ENCODE results near the gene CDH3.

The CDH3 gene

GRCh38 chr16:68652659-68653058 is 7.5 kb downstream of the CDH3 start:
- no peak for DNase-seq (ENCODE audit: low spot score)

GRCh38 chr16:68655806-68656205 is 10.7 kb downstream of the CDH3 start:
- no peak for DNase-seq (ENCODE audit: low spot score)

DNA sequence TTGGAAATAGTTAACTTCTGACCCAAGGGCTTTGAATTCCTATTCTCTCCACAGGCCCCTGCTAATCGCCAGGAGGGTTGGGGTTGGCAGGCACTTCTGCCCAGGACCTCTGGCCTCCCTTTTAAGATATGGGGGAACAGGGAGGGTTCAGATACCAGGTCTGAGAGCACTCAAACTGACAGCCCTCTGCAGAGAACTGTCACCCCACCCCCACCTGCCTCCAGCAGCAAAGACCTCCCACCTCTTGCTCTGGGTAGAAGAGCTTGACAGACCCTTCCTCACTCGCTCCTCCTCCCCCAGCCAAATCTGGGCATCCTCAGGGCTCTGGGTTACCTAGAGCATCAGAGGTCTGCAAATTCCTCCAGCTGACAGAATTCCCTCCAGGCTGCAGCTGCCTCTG is 11.6 kb downstream of the CDH3 start:
- no peak for DNase-seq (ENCODE audit: low spot score)

- no peak for DNase-seq (ENCODE audit: low spot score)
These were observed 13.3 kb downstream of the CDH3 start for GRCh38 chr16:68658341-68658973.

- no peak for DNase-seq (ENCODE audit: low spot score)
These were observed 13.9 kb downstream of the CDH3 start for GRCh38 chr16:68658974-68659360.

GRCh38 chr16:68659412-68660358 is 14.6 kb downstream of the CDH3 start:
- DNase-seq (ENCODE audit: low spot score) = no peak

DNA sequence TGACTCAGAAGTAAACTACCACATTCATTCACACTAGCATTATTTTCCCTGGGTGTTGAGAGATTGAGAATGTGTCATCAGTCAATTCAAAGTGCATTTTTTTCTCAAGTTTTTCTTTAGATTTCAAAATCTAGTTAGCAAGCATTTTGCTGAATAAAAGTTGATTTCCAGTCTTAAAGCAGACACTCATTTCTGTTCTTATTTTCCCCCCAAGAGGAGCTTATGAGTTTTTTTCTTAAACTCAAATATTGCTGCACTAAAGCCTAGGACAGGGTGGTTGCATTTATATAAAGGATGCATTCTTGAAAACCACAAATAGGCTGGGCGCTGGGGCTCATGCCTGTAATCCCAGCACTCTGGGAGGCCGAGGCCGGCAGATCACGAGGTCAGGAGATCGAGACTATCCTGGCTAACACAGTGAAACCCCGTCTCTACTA is 15.3 kb downstream of the CDH3 start:
- no peak for DNase-seq (ENCODE audit: low spot score)

- DNase-seq (ENCODE audit: low spot score) = no peak
These were observed 16.9 kb downstream of the CDH3 start for GRCh38 chr16:68662035-68662434.

DNA sequence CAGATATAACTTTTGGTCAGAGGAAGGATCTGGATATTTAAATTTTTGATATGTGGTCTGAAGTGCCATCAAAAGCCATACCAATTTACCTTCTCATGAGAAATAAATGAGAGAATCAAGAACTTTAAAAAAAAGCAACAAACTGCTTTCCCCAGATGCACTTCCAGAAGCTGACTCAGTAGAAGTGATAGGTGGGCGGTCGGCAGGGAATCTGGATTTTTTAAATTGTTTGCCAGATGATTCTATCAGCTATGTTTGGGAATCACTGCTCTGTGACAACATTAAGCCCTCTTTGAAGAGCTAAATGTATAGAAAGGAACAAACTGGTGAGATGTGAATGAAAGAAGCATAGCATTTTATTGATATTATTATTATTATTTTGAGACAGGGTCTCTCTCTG is 19.2 kb downstream of the CDH3 start:
- no peak for DNase-seq (ENCODE audit: low spot score)

GRCh38 chr16:68665501-68665900 is 20.4 kb downstream of the CDH3 start:
- no peak for DNase-seq (ENCODE audit: low spot score)

DNA sequence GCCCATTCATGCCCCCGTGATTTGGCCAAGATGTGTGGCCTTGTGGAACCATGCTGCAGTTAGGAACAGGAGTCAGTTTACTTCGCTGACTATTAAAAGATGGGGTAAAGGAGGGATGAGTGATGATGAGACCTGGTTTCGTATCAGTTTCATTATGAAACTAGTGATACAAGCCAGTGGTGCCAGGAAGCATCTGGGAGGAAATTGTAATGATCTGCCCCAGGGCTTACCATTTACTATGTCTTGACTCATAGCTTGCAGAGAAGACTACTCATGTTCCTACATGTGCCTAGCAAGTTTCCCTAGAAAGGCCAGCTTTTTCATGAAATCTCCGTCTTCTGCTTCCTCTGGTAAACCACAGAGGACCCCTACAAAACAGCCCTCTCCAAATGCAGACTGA is 23.2 kb downstream of the CDH3 start:
- DNase-seq (ENCODE audit: low spot score) = no peak

- no peak for DNase-seq (ENCODE audit: low spot score)
These were observed 31.2 kb downstream of the CDH3 start for GRCh38 chr16:68676113-68676860.

GRCh38 chr16:68681038-68681437 is 35.9 kb downstream of the CDH3 start:
- no peak for DNase-seq (ENCODE audit: low spot score)

- DNase-seq (ENCODE audit: low spot score) = no peak
These were observed 40.8 kb downstream of the CDH3 start for GRCh38 chr16:68685685-68686478.

DNA sequence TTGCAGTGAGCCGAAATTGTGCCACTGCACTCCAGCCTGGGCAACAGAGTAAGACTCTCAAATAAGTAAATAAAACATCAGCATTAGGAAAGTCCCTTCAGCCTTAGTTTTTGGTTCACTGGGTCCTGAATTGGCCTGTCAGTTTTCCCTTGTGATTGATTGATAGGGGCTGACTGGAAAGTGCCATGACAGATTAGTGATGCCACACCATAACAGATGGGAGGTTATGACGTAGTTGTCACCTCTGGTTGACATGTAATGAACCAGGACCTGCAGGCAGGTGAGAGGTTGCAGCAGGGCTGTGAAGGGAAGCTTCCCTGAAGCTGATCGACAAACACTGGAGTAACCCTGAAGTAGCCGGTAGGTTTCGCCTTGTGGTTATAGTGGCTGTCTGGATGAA is 41.8 kb downstream of the CDH3 start:
- no peak for DNase-seq (ENCODE audit: low spot score)

DNA sequence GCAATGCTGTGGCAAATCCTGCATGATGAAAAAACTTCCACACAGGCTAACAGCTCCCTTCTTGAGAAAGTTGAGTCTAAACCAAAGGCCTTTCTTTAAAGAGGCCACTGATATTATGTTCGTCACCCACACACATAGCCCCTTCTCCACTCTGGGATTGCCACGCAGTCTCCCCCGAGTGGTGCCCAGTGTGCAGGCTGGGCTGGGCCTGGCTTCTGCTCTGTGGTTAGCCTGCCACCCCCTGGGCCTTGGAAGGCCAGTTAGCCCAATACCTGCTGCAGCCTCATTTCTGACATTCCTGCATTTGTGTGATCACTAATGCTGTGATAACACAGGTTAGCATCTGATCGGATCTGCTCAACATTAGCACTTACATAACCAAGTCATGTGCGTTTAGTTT is 44.8 kb downstream of the CDH3 start:
- DNase-seq (ENCODE audit: low spot score) = no peak

GRCh38 chr16:68695575-68695974 is 50.5 kb downstream of the CDH3 start:
- no peak for DNase-seq (ENCODE audit: low spot score)

DNA sequence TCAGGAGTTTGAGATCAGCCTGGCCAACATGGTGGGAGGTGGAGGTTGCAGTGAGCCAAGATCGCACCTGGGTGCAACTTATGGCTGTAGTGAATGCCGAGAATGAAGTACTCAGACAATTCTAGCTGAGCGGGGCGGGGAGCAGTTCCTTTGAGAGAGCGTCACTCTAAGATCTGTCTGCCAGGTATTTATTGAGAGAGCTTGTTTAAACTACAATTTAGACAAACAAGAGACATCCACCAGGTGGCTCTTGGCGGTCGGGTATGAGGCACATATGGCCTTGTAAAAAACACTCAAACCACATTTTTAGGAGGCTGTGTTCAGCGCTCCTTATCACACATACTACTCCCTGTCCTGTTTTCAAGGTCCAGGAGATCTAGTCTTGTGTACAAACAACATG is 51.4 kb downstream of the CDH3 start:
- no peak for DNase-seq (ENCODE audit: low spot score)

DNA sequence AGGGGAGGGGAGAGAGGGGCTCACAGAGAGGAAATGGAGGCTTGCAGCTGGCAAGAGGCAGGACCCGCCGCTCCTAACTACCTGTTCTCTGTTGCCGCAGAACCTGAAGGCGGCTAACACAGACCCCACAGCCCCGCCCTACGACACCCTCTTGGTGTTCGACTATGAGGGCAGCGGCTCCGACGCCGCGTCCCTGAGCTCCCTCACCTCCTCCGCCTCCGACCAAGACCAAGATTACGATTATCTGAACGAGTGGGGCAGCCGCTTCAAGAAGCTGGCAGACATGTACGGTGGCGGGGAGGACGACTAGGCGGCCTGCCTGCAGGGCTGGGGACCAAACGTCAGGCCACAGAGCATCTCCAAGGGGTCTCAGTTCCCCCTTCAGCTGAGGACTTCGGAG is 53.0 kb downstream of the CDH3 start:
- DNase-seq (ENCODE audit: low spot score) = no peak

GRCh38 chr16:68700120-68700519 is 55.0 kb downstream of the CDH3 start:
- no peak for DNase-seq (ENCODE audit: low spot score)

DNA sequence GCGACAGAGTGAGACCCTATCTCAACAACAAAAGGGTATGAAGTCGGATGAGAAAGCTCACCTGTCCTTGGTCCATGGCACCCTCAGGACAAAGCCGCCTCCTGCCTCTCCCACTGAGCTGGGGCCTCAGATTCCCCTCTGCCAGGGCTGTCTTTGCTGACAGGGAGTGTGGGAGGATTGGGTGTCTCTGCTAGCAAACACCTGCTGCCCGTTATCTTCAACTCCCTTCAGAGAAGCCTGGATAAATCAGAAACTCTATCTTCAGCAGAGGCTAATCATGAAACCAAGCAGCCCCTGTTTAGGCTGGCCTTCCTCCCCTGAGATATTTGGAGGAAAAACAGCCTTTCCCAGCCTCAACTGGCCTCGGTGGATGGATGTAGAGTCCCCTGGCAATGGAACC is 55.7 kb downstream of the CDH3 start:
- DNase-seq (ENCODE audit: low spot score) = no peak
